Thyroid gland (tissue), 4 donors: Measurements from ENCODE around the gene P2RX4.

Experiments used
- CTCF ChIP-seq, 6 experiments: fragments of 200-600 bp in 3 of 6; fragments of 450-650 bp in 3 of 6; sonication (generic) in 3 of 6; IDR thresholded peaks; one replicate each; pipeline ENCODE4 v1.5.1; 2016 to 2019; ENCODE audit warnings: antibody characterized with exemption in 6 of 6, mild to moderate bottlenecking in 2 of 6, inconsistent platforms in 1 of 6, moderate library complexity in 1 of 6
- POLR2A ChIP-seq, 2 donors: fragments of 450-650 bp; IDR thresholded peaks; one replicate each; pipeline ENCODE4 v1.6.1; 2017; ENCODE audit warnings: antibody characterized with exemption in 2 of 2, mild to moderate bottlenecking in 2 of 2, moderate library complexity in 1 of 2

- TF ChIP-seq CTCF (IDR thresholded peaks at IDR 0.05) = no peak
- TF ChIP-seq POLR2A (IDR thresholded peaks at IDR 0.05) = no peak
Measured at GRCh38 chr12:121224591-121224990, 14.7 kb downstream of the P2RX4 start.
